Astrocyte (in vitro differentiated cells and primary cell): Measurements from ENCODE around the gene REG1A. TPM values are rescaled to one million over a fixed set of nuclear protein-coding genes. Genes with fewer than 3 reads are reported as not detected.

Source experiments
- total RNA-seq: library from RNA; stranded (reverse); gene quantifications from 2 replicates; pipeline ENCODE4 v1.2.1, GENCODE V29; 2021

REG1A gene
- total RNA-seq, 1 donor from 2014 or later = not detected

Other genes starting within 250 kb of the REG1A start
- gene REG3G, start 94.8 kb upstream of the REG1A start, total RNA-seq = not detected in 2 replicates
- gene REG1B, start 32.5 kb upstream of the REG1A start, total RNA-seq = not detected in 2 replicates
- gene REG3A, start 39.3 kb downstream of the REG1A start, total RNA-seq = not detected in 2 replicates